Measurements from ENCODE around the gene NOS1AP. TPM values are rescaled to one million over a fixed set of nuclear protein-coding genes. Genes with fewer than 3 reads are reported as not detected.
"Not testable (repeated sequence)": the region's sequence is repeated elsewhere in the genome, so short reads cannot be mapped to it uniquely, and the experiment has no call there.

NOS1AP gene
- total RNA-seq, 1 experiment from 2014 or later = 14.7 TPM

- H3K27ac Mint-ChIP-seq; ATAC-seq; H3K27me3 Mint-ChIP-seq (ENCODE audit: low read depth); DNase-seq (ENCODE audit: low spot score); CTCF ChIA-PET; POLR2A ChIA-PET; H3K9me3 Mint-ChIP-seq; H3K4me3 Mint-ChIP-seq: not testable (repeated sequence)
- Mint-ChIP-seq H3K4me1 (peaks cover 39% of the 10 kb centered on the region), H3K36me3 (peaks cover 16% of the 10 kb centered on the region)
Observed at GRCh38 chr1:162082080-162082479, 12.6 kb downstream of the NOS1AP start.

DNA sequence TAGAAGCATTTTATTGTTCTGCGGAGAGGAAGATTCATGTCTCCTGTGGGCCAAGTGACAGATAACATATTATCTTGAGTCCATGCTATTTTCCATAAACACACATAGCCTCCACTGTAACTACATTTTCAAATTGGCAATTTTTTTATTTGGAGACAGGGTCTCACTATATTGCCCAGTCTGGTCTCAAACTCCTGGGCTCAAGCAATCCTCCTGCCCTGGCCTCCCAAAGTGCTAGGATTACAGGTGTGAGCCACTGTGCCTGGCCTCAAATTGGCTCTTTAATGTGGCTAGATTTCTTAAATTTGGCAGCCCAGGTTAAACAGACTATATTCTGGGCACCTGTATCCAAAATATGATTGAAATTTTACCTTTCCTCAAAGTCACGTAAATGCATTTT, 13.8 kb downstream of the NOS1AP start:
- TF ChIP-seq IRF2 (CRISPR knock-in tag; IDR thresholded peaks at IDR 0.05; ENCODE audit: borderline replicate concordance, low read depth) (no peak), ZNF121 (CRISPR knock-in tag; IDR thresholded peaks at IDR 0.05) (peak; percentile 54; the same call in 1 of the 2 replicates)
- Mint-ChIP-seq H3K27ac (no peak overlapping the region), H3K4me1 (peaks cover 34% of the 10 kb centered on the region), H3K4me3 (no peak overlapping the region), H3K9me3 (peaks cover 8% of the 10 kb centered on the region), H3K27me3 (ENCODE audit: low read depth) (no peaks in the 10 kb centered on the region), H3K36me3 (peaks cover 16% of the 10 kb centered on the region)
- ATAC-seq = no peak
- DNase-seq (ENCODE audit: low spot score) = no peak
- ChIA-PET CTCF (no interaction called here), POLR2A (no interaction called here)

DNA sequence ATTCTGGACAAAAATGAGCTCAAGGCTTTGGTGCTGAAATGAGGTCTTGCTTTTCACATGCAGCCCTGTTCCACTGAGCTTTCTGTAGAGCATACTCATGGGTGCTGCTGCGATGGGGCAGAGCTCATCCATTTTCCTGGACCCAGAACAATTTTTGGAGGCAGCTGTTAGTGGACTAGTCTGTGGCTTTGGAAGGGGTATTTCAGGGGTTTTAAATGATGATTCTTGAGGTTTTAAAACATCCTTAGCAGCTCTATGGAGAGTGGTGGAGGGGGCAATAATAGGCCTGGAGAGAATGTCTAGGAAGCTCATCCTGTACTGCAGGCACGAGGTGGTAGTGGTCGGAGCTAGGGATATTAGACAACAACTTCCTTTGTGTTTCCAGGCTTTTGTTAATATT, 16.5 kb downstream of the NOS1AP start:
- ChIA-PET POLR2A (interaction anchor here (0.7 kb wide), 1 partner anchor 16 kb away, joined by 3 read pairs; no protein-coding TSS in a partner anchor), CTCF (interaction anchor here (1.7 kb wide), 1 partner anchor 30 kb away, joined by 6 read pairs; no protein-coding TSS in a partner anchor)
- DNase-seq (ENCODE audit: low spot score) = no peak
- H3K36me3 Mint-ChIP-seq = peaks cover 20% of the 10 kb centered on the region
- no peak for TF ChIP-seq RELA (CRISPR knock-in tag; IDR thresholded peaks at IDR 0.05; ENCODE audit: borderline replicate concordance)
- no peak for TF ChIP-seq SOX15 (CRISPR knock-in tag; IDR thresholded peaks at IDR 0.05)
- TF ChIP-seq, protein P1, sequence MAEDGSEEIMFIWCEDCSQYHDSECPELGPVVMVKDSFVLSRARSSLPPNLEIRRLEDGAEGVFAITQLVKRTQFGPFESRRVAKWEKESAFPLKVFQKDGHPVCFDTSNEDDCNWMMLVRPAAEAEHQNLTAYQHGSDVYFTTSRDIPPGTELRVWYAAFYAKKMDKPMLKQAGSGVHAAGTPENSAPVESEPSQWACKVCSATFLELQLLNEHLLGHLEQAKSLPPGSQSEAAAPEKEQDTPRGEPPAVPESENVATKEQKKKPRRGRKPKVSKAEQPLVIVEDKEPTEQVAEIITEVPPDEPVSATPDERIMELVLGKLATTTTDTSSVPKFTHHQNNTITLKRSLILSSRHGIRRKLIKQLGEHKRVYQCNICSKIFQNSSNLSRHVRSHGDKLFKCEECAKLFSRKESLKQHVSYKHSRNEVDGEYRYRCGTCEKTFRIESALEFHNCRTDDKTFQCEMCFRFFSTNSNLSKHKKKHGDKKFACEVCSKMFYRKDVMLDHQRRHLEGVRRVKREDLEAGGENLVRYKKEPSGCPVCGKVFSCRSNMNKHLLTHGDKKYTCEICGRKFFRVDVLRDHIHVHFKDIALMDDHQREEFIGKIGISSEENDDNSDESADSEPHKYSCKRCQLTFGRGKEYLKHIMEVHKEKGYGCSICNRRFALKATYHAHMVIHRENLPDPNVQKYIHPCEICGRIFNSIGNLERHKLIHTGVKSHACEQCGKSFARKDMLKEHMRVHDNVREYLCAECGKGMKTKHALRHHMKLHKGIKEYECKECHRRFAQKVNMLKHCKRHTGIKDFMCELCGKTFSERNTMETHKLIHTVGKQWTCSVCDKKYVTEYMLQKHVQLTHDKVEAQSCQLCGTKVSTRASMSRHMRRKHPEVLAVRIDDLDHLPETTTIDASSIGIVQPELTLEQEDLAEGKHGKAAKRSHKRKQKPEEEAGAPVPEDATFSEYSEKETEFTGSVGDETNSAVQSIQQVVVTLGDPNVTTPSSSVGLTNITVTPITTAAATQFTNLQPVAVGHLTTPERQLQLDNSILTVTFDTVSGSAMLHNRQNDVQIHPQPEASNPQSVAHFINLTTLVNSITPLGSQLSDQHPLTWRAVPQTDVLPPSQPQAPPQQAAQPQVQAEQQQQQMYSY (CRISPR knock-in tag; IDR thresholded peaks at IDR 0.05) = no peak
- TF ChIP-seq ZNF423 (CRISPR knock-in tag; IDR thresholded peaks at IDR 0.05) = no peak
- no peak for TF ChIP-seq ZNF219 (CRISPR knock-in tag; IDR thresholded peaks at IDR 0.05; ENCODE audit: borderline replicate concordance)
- TF ChIP-seq GABPB1 (CRISPR knock-in tag; IDR thresholded peaks at IDR 0.05) = no peak
- no peak for TF ChIP-seq PREB (CRISPR knock-in tag; IDR thresholded peaks at IDR 0.05; ENCODE audit: borderline replicate concordance)
- TF ChIP-seq RORB (CRISPR knock-in tag; IDR thresholded peaks at IDR 0.05) = no peak
- TF ChIP-seq SMAD4 (CRISPR knock-in tag; IDR thresholded peaks at IDR 0.05) = no peak
- TF ChIP-seq GTF2I (CRISPR knock-in tag; conservative IDR thresholded peaks at IDR 0.05) = no peak
- no peak overlapping the region for H3K4me3 Mint-ChIP-seq
- peaks cover 4% of the 10 kb centered on the region for H3K27me3 Mint-ChIP-seq (ENCODE audit: low read depth)
- H3K27ac Mint-ChIP-seq = no peak overlapping the region
- ATAC-seq = no peak
- H3K4me1 Mint-ChIP-seq = peaks cover 23% of the 10 kb centered on the region
- peaks cover 13% of the 10 kb centered on the region for H3K9me3 Mint-ChIP-seq

DNA sequence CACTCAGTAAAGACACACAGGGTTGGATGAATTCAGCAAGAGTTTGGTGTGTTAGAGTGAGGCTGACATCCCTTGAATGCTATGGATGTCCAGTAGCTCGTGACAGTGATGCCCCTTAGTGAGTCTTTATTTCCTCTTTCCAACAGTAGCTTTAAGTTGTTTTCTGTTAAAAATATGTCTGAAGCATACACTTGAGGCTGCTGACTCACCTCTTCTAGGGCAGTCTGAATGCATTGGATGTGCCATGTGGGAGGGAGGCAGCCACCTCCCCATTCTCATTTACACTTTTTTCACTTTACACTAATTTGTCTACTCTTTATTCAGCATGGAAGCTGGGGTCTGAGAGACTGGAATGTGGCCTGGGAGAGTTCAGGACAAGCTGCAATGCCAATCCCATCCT, 17.6 kb downstream of the NOS1AP start:
- POLR2A ChIA-PET = no interaction called here
- H3K4me3 Mint-ChIP-seq = no peak overlapping the region
- peaks cover 10% of the 10 kb centered on the region for H3K9me3 Mint-ChIP-seq
- H3K4me1 Mint-ChIP-seq = peaks cover 32% of the 10 kb centered on the region
- TF ChIP-seq, protein P2, sequence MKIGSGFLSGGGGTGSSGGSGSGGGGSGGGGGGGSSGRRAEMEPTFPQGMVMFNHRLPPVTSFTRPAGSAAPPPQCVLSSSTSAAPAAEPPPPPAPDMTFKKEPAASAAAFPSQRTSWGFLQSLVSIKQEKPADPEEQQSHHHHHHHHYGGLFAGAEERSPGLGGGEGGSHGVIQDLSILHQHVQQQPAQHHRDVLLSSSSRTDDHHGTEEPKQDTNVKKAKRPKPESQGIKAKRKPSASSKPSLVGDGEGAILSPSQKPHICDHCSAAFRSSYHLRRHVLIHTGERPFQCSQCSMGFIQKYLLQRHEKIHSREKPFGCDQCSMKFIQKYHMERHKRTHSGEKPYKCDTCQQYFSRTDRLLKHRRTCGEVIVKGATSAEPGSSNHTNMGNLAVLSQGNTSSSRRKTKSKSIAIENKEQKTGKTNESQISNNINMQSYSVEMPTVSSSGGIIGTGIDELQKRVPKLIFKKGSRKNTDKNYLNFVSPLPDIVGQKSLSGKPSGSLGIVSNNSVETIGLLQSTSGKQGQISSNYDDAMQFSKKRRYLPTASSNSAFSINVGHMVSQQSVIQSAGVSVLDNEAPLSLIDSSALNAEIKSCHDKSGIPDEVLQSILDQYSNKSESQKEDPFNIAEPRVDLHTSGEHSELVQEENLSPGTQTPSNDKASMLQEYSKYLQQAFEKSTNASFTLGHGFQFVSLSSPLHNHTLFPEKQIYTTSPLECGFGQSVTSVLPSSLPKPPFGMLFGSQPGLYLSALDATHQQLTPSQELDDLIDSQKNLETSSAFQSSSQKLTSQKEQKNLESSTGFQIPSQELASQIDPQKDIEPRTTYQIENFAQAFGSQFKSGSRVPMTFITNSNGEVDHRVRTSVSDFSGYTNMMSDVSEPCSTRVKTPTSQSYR (CRISPR knock-in tag; IDR thresholded peaks at IDR 0.05) = no peak
- no peak for TF ChIP-seq CTCF (IDR thresholded peaks at IDR 0.05)
- CTCF ChIA-PET = interaction anchor here (0.6 to 1.7 kb wide), 2 partner anchors 31 to 89 kb away, joined by 4 to 6 read pairs; no protein-coding TSS in a partner anchor
- DNase-seq (ENCODE audit: low spot score) (no peak), ATAC-seq (no peak)
- H3K36me3 Mint-ChIP-seq = peaks cover 18% of the 10 kb centered on the region
- peaks cover 10% of the 10 kb centered on the region for H3K27me3 Mint-ChIP-seq (ENCODE audit: low read depth)
- no peak overlapping the region for H3K27ac Mint-ChIP-seq

Measured in WTC11 (cell line).